NCI-H345 (cell line): ENCODE data around the gene MST1.
A peak's percentile ranks its signal among the peaks of the same experiment; 100 is the strongest.

Experiments used
- DNase-seq: peaks from one replicate; lab custom pipeline; 2025; lab: John Stamatoyannopoulos, UW

Gene MST1

DNA sequence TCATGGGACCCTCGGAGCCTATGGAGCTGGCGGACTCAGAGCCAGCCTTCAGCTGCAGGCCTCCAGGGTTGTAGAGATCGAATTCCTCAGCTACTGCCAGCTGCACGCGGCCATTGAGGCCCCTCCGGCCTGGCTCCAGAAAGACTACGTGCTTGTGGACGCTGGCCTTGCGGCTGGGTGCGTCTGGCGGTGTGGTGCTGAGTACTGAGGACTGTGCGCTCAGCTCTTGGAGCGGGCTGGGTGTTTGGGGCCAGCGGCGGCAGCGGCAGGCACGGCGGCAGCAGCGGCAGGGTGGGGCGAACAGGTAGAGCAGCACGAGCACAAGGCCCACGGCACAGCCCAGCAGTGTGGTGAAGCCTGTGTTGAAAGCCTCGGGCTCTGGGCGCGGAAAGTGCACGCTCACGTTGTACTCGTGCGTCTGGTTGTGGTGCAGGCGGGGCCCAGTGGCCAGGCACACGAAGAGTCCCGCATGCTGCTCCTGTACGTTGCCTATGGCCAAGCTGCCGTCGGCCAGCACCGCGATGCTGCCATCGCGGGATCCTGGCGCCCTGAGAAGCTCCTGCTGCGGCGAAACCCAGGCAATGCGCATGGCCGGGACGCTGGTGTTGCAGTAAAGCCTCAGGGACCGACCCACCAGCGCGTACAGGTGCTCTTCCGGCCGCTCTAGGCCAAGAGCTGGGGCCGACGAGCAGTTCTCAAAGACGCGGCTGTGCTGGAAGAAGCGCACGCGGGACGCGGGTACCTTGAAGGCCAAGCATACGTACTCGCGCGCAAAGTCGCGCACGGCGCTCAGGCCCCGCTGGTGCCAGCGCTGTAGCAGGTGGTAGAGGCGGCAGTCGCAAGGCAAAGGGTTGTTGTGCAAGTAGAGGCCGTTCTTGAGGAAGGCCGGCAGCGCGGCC lies 28.9 kb upstream of the MST1 start:
- no peak for DNase-seq

DNA sequence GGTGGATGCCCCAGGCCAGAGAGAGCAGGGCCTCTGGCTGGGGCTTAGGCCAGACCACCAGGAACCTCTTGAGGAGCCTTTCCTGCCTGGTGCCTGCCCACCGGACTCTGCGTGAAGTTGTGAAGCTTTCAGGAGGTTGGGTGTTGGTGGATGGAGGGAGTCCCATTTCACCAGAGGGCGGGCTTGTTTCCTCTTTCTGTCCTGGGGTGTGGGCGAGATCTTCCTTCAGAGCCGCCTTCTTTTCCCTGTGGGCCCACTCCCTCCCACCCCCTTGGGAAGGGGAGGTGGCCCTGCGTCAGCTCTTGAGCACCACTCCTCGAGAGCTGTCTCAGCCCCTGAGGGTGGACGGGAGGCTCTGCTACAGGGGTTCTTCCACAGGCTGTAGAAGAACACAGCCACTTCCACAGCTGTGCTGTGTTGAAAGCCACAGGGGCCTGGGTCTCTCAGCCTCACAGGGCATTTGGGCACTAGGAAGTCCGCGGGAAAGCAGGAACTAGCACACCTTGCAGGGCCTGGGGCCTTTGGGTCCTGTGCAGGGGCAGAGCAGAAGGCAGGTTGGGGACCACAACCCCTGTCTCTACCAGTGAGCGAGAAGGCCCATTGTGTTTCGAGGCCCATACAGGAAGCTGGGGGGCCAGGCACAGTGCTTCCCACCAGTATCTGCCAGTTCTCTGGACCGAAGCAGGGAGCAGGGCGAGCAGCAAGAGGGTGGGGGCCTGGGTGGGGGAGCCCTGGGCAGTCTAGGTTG lies 28.1 kb upstream of the MST1 start:
- DNase-seq, result no peak

DNA sequence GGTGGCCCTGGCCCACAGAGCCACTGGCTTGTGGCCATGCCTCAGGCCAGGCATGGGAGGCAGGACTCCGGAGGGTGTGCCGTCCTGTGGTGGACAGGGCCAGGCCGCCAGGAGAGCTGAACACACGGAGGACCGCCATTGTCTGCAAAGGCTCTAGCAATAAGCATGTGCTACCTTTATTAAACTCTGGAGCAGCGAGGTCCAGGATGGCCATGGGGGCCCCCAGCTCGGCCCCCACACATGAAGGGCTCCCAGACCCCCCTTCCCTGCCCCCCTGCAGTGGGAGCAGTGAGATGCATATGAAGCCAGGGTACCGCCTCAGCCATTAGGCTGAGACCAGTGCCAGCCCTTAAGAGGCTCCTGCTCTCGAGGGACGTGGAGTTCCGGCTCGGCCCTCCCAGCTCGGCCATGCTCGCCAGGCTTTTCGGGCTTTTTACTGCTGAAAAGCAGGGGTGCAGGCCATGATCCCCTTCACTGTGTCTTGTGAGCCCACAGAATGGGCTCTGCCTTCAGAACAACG lies 27.5 kb upstream of the MST1 start:
- no peak for DNase-seq

DNA sequence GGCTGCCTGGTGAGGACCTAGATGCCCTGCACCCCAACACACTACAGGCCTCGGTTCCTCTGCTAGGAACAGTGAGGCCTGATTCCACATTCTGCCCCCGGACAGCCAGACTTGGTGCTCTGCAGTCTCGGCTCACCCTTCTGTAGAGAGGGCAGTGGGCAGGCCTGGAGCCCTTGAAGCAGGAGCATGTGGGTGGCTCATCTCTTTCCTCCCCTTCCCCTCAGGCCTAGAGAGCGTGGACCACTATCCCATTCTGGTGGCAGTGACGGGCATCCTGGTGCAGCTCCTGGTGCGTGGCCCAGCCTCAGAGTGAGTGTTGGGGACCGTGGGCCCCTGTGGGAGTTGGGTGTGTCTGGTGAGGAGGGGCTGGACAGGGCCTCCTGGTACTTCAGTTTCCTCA lies 26.9 kb upstream of the MST1 start:
- DNase-seq, result no peak

DNA sequence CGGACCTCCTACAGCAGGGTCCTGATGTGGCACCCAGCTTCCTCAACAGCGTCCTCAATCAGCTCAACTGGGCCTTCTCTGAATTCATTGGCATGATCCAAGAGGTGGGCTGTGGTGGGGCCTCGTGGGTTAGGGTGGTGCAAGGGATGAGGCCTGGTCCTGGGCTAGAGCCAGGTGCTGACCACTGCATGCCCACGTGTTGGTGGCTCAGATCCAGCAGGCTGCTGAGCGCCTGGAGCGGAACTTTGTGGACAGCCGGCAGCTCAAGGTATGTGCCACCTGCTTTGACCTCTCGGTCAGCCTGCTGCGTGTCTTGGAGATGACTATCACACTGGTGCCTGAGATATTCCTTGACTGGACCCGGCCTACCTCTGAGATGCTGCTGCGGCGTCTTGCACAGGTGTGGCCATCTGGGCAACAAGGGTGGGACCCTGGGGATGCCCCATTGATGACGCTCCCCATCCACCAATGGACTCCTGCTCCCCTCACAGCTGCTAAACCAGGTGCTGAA lies 26.4 kb upstream of the MST1 start:
- DNase-seq, result no peak

DNA sequence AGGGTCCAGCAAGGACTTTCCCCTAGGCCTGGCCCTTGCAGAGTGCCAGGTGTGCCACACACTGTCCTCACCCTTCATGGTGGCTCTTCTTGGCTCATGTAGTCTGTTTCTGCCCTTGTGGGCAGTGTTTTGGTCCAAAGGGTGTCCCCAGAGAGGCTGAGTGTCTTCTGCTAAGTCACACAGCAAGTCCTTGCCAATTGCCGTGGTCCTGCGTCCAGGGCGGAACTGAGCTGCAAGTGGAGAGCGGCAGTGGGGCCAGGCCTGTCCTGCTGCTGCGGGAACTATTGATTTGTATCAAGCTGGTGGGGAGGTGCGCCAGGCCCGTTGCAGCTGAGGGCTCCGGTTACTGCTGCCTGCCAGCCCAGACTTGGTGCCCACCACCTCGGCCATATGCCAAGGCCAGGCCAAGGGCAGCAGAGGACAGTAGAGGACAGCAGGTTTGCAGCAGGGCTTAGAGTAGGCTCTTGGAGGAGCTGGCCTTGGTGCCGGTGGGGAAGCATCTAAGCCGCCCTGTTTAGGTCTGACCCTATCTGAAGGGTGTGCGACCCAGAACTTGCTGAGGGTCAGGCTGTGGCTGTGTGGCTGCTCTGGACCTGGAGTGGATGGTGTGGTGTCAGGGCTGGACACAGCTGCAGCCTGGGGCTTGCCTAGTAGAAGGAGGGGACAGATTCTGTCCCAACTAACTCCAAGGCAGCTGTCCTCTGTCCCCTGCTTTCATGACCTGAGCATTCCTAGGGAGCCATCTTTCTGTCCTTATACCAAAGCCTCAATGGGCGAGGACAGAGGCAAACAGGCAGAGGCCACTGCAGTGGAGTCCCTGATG lies 25.7 kb upstream of the MST1 start:
- DNase-seq, result no peak

DNA sequence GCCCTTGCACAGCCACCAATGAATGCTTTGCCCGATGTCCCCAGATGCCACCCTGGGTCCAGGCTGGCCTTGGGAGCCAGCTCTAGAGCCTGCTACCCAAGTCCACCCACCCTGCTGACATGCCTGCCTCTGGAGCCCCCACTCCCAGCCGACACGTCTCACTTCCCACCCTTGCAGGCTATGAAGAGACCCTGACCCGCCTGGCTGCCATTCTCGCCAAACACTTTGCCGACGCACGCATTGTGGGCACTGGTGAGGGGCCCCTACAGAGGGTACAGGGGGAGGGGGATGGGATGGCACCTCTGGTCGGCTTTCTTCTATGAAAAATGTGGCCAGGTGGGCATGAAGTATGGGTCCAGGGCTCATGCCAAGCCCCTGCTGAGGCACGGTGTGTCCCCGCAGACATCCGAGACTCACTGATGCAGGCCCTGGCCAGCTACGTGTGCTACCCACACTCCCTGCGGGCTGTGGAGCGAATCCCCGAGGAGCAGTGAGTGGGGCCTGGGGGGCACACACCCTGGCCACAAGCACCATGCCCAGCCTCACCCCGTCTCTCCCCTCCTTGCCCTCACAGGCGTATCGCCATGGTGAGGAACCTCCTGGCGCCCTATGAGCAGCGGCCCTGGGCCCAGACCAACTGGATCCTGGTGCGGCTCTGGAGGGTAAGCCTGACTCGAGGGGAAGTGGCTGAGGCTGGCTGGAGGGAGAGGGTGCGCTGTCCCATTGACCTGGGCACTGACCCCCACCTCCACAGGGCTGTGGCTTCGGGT lies 24.2 kb upstream of the MST1 start:
- no peak for DNase-seq

DNA sequence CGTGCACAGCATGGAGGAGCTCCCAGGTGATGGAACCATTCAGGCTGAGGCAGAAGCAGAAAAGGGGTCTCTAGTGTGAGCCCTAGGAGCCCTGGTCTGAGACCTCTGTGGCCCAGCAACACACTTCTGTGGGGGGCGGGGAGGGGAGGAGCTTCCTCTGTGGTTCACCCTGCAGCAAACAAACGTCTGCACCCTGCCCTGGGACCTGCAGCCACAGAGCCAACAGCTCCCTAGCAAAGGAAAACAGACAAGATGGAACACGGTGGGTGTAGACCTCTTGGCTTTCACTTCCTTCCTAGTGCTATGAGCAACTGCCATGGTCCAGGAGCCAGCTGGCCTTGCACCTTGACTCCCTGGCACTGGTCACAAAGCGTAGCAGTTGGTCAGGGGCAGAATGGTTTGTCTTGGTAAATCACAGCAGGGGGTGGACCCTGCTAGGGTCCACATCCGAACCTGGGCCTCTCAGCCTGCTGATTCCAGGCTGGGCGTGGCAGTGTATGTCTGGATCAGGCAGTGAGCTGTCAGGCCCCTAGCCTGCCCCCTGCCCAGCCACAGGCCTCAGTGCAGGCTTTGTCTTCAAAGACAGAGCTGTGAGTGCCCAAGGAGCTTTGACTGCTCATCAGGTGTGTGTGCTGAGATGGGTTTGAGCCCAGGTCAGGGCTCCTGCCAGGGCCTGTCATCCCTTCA lies 23.5 kb upstream of the MST1 start:
- no peak for DNase-seq

DNA sequence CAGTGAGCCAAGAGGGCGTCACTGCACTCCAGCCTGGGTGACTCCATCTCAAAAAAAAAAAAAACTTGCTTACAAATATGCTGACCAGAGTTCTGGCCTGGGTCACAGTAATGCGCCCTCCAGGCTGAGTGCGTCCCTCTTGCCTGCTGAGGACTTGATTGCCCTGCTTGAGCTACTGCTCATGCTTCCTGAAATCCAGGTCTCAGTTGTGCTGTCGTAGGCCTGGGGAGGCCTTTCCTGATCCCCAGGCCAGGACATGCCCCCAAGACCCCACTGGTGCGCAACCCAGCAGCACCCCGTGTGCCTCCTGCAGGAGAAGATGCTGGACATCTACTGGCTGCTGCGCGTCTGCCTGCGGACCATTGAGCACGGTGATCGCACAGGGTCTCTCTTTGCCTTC lies 22.9 kb upstream of the MST1 start:
- no peak for DNase-seq

DNA sequence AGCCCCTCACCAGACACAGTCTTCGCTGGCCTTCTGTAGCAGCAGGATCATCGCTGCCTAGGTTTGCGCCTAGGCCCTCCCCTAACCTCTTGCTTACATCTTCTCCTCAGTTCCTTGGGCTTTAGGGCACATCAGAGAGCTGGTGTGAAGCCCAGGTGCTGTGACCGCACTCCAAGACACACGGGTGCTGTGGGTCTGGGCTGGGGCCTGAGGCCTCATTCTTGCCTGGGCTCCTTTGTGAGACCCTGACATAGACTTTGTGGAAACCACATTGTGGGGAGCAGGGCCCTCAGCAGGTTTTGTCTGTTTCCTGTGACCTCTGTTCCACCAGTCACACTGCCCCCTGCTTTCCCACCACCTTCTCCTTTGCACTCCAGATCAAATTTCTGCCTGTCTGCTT lies 22.2 kb upstream of the MST1 start:
- no peak for DNase-seq

DNA sequence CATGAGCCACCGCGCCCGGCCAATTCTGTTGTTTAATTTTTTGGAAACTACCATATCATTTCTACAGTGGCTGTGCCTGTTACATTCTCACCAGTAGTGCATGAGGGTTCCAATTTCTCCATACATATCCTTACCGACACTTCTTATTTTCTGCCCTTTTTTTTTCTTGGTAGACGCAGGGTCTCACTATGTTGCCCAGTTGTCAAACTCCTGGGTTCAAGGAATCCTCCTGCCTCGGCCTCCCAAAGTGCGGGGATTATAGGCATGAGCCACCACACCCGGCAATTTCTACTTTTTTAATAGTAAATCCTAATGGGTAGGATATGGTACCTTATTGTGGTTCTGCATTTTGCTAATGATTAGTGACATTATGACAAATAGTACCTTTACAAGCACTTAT lies 20.6 kb upstream of the MST1 start:
- DNase-seq, result no peak

DNA sequence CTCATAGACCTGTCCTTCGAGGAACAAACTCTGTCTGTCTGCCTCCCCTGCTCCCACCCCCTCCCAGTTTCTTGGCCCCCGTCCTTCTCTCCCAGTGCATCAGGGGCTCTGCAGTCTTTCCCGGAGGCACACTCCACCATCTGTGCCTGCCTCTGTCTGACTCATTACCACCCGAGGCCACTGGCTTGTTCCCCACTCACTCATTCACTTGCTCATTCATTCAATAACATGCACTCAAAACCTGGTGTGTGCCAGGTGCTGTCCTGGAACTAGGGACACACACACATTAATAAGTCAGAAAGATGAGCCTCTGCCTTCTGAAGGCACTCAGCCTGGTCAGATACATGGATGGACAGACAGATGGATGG lies 17.8 kb upstream of the MST1 start:
- DNase-seq, result no peak

DNA sequence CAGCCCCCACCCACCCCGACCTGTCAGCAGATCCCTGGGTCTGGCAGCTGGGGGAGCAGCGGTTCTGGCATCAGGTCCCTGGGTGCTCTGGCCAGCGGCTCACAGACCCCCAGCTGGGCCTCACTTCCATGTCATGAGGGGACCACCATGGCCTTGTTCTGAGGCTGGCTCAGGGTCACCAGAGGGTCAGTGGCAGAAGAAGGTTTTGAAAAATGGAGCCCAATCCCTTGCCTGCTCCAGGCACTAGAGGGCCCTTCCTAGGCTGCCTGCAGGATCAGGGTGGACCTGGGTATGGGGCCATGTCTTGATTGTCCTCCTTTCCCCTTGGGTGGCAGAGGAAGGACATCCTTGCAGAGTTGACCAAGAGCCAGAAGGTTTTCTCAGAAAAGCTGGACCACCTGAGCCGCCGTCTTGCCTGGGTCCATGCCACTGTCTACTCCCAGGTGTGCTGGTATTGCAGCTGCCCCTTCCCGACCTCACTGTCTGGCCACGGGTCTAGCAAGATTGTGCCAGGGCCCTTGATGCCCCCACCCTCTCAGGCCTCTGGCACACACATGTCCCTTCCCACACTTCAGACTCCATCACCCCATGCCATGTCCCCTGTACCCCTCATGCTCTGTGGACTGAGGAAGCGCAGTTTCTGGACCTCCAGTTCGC lies 17.3 kb upstream of the MST1 start:
- no peak for DNase-seq

DNA sequence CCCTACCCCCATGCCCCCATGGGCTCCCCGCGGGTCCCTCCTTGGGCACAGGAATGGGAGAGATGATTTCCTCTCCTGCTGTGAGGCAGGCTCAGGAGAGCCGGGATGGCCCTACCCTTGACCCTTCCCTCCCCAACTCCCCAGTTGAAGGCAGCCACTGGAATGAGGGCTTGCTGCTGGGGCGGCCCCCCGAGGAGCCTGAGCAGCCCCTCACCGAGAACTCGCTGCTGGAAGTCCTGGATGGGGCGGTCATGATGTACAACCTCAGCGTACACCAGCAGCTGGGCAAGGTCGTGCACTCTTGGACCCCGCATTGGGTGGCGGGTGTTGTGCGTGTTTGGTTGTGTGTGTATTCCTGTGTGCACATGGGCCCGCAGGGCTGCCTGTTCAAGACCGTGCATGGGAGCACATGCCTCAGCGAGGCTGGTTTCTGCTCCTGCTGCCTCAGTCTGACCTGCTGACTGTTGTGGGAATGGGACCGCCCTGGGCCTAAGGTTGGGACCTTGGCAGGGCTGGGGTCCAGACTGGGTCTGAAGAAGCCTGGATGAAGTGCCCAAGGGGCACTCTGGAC lies 16.2 kb upstream of the MST1 start:
- DNase-seq, result no peak

DNA sequence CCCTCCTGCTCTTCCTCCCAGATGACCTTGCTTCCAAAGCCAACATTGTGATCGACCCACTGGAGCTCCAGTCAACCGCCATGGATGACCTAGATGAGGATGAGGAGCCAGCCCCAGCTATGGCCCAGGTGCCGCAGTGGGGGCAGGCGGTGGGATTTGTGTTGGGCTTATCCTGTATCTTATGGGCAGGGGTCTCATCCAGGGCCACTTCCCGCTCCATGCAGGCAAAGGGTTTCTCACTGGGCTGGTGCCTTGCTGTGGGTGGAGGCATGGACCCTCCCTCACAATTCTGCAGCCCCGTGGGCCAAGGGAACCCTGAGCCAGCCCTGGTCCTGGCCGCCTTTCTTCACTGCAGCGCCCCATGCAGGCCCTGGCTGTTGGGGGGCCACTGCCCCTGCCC lies 15.4 kb upstream of the MST1 start:
- DNase-seq, result no peak

DNA sequence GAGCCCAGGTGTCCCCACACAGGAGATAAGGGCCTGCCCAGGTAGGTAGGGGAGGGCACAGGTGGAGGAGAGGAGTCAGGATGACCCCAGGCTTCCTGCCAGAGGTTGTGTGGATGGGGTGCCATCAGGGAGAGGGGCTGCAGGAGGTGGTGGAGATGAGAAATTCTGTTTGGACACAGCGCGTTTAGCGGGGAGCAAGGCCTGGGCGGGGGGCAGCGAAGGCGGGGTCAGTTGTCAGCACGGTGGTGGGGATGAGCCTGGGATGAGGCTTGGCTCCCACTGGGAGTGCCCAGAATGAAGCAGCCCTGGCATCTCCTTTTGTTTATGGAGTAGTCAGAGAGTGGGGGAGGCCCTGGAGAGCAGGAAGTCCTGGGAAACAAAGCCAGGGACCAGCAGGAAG lies 14.7 kb upstream of the MST1 start:
- DNase-seq, result no peak

DNA sequence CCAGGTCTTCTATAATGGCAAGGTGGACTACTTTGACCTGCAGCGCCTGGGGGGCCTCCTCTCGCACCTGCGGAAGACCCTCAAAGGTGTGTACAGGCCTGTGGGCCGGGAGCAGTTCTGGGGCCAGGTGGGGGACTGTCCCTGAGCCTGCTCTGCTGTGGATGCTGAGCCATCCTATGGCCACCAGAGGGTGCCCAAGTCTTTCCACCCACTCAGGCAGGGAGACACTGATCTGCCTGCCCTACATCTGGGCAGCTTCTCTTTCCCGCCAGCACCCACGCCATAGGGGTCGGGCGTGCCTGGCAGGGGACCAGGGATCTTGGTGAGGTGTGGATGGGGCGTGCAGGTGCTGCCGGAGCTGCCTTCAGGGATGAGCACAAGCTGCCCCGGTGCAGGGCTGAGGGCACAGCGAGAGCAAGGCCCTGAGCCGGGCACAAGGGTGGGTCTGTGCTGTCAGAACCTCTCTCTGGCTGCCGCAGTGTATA lies 14.2 kb upstream of the MST1 start:
- peak; percentile 19 for DNase-seq

DNA sequence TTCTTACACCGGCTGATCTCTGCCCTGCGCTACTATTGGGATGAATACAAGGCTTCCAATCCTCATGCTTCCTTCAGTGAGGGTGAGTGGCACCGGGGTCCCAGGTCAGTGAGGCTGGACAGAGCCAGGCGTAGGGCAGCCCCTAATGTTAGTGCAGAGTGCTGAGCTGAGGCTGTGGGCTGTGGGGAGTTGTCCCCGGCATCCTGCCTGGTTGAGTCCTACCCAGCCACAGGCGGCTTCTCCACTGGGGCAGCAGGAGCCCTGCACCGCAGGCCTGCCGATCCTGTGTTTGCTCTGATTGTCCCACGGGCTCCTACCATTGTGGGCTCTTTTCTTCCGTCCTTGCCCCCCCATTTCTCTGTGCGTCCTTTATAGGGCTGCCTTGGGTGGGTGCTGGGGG lies 13.4 kb upstream of the MST1 start:
- no peak for DNase-seq

DNA sequence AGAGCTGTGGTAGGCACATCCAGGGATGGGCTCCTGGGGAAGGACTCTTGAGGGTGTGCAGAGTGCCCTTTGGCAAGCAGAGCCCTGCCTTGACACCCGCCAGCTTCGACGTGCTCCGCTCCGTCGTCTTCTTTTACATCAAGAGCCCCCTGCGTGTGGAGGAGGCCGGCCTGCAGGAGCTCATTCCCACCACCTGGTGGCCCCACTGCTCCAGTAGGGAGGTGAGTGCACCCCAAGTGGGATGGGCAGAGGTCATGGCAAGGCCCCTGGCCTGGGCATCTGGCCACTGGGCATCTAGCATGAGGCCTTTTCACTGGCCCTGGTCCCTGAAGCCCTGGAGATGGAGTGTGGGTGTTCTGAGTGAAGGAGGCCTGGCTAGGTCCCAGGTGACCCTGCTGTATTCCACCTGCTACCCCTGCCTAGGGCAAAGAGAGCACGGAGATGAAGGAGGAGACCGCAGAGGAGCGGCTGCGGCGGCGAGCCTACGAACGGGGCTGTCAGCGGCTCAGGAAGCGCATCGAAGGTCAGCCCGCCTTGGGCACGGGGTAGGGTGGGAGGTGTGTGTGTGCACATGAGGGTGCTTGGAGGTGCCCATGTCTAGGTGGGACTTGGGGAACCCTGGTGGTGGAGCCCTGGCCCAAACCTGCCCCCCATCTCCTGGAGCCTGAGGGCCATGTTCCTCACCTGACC lies 12.3 kb upstream of the MST1 start:
- no peak for DNase-seq
